AG10803 (cell line): ENCODE data around the gene P3H4.
A peak's percentile ranks its signal among the peaks of the same experiment; 100 is the strongest.

Source experiments
- DNase-seq: peaks from one replicate; pipeline ENCODE4 v3.0.0; 2010; ENCODE audit warnings: low read depth
- H3K4me3 ChIP-seq: 2 replicates; pipeline ENCODE4 v1.5.1; 2011; ENCODE audit warnings: mild to moderate bottlenecking, low read length, control low read depth
- TF ChIP-seq, protein P1 (sequence below): conservative IDR thresholded peaks from 2 replicates; pipeline ENCODE4 v1.5.1; 2011; ENCODE audit warnings: mild to moderate bottlenecking, low read length, control low read depth, inconsistent platforms

P3H4 gene

DNA sequence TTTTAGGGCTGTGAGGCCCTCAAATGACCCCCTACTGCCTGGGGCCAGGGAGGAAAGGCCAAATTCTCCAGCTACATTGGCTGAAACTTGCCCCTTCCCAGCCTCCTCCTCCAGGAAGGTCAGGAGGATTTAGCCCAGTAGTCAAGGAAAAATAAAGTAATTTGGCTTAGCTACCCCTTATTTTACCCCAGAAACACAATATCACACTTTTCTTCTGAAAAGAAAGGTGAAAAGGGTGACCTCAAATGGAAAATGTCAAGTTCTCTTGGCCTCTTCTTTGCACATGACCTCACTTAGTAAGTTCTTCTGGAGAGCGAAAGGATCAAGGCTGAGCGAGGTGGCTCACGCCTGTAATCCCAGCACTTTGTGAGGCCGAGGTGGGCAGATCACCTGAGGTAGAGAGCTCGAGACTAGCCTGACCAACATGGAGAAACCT, 17.2 kb downstream of the P3H4 start:
- DNase-seq = no peak
- TF ChIP-seq, protein P1, sequence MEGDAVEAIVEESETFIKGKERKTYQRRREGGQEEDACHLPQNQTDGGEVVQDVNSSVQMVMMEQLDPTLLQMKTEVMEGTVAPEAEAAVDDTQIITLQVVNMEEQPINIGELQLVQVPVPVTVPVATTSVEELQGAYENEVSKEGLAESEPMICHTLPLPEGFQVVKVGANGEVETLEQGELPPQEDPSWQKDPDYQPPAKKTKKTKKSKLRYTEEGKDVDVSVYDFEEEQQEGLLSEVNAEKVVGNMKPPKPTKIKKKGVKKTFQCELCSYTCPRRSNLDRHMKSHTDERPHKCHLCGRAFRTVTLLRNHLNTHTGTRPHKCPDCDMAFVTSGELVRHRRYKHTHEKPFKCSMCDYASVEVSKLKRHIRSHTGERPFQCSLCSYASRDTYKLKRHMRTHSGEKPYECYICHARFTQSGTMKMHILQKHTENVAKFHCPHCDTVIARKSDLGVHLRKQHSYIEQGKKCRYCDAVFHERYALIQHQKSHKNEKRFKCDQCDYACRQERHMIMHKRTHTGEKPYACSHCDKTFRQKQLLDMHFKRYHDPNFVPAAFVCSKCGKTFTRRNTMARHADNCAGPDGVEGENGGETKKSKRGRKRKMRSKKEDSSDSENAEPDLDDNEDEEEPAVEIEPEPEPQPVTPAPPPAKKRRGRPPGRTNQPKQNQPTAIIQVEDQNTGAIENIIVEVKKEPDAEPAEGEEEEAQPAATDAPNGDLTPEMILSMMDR = no peak
- no peak overlapping the region for H3K4me3 ChIP-seq

DNA sequence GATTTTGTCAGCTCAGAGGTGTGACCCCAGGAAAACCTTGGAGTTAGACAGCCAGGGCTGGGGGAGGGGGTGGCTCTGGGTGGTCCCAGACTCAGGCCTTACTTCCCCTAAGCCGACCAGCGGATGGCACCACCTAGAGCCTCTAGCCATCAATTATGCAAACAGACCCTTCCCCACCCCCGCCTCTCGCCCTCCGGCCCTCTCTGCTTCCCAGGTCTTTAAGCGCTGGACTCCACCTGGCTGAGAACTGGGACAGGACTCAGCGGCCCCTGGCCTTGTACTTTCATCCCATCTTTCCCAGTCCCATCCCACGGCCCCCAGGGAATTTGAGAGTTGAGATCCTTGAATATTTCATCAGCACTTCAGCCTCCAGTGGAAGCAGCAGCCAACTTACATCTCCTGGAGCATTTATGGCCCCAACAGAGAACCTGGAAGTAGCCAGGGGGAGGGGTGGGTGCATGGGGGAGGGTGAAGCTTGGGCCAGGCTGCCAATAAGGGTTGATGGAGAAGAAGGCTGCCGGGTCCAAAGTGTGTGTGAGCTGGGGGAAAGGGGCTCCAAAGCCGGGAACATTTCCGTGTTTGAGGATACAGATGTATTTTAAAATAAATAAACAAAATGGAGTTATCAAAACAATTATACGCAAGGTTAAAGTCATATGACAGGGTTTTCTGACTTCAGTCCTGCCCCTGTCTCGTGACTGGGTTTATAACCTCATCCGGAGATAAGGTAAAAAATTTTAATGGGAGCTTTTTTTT, 17.8 kb downstream of the P3H4 start:
- TF ChIP-seq, protein P1 = no peak
- no peak for DNase-seq
- H3K4me3 ChIP-seq = no peak overlapping the region

DNA sequence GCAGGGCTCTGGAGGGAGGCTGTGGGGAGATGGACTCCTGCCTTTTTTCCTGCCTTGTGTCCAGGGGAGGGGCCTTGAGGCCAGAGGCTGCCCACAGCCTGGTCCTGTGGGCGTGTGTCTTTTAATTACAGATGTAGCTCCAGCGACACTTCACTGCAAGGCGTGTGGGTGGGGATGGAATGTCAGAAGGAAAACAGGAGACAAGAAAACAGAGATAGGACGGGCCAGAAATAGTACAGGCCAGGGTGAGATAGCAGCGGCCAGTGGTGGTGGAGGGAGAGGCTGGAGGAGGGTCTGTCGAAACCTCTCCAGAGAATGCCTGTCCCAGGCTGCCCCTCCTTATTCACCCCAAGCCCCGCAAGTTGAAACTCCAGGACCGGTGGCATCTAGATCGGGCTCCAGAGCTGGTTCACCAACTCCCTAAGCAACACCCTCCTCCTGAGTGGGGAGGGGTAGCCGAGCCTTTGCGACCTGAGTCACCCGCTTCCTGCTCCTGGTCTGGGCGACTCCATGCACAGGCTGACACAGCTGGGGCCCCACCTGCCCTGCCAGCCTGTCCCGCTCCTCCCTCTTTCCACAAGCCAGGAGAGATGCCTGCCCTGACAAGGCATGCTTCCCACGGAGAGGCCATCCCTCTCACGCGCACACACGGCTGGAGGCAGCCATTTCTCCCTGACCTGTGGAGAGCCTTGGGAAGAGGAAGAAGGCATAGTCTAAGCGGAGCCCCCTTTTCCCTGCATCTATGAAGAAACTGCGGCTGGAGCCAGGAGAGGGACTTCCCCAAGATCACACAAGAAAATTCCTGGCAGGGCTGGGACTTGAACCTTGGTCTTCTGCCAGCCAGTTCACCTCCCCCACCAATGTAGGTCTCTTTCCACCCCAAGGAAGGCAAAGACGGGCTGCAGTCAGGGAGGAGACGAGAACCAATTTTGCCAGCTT, 18.6 kb downstream of the P3H4 start:
- TF ChIP-seq, protein P1 = no peak
- no peak for DNase-seq
- H3K4me3 ChIP-seq = no peak overlapping the region

- H3K4me3 ChIP-seq = no peak overlapping the region
- no peak for DNase-seq
- TF ChIP-seq, protein P1 = no peak
Observed at GRCh38 chr17:41787021-41787418, 24.7 kb downstream of the P3H4 start.

- H3K4me3 ChIP-seq = peak within 1 kb of the TSS; percentile 56
- DNase-seq = peak; percentile 97
- TF ChIP-seq, protein P1 = no peak
Observed at GRCh38 chr17:41786227-41787020, 25.3 kb downstream of the P3H4 start, which contains the start of gene JUP. Gene JUP, minus strand, starts transcription at chr17:41786711. Its CDS starts 14,857 bp downstream, at chr17:41771854.

- DNase-seq = no peak
- TF ChIP-seq, protein P1 = no peak
- H3K4me3 ChIP-seq = peak overlapping the region; percentile 56
Observed at GRCh38 chr17:41785859-41786226, 25.9 kb downstream of the P3H4 start.
